Osteoblast (primary cell): ENCODE measurements around the gene ATRAID. TPM values are rescaled to one million over a fixed set of nuclear protein-coding genes. Genes with fewer than 3 reads are reported as not detected.
"Not testable (repeated sequence)": the region's sequence is repeated elsewhere in the genome, so short reads cannot be mapped to it uniquely, and the experiment has no call there.

Experiments used
- DNase-seq: peaks from one replicate; pipeline ENCODE4 v3.0.0; 2011; ENCODE audit warnings: low spot score, mixed read lengths; ENCODE audit not compliant: insufficient read length; ENCODE audit errors: missing footprints
- H2AFZ ChIP-seq: 2 replicates; pipeline ENCODE4 v1.6.0; 2011; ENCODE audit warnings: mild to moderate bottlenecking, low read length
- H3K27ac ChIP-seq: 2 replicates; pipeline ENCODE4 v1.5.1; 2011; ENCODE audit warnings: mild to moderate bottlenecking, low read depth, low read length, moderate library complexity
- H3K27me3 ChIP-seq: 2 replicates; pipeline ENCODE4 v1.6.0; 2012; ENCODE audit warnings: mild to moderate bottlenecking, control low read depth, inconsistent platforms, low read length, moderate library complexity; ENCODE audit not compliant: insufficient read depth
- H3K36me3 ChIP-seq: 2 replicates; pipeline ENCODE4 v1.5.1; 2011; ENCODE audit warnings: mild to moderate bottlenecking, low read length, control low read depth, moderate library complexity; ENCODE audit not compliant: insufficient read depth
- H3K4me1 ChIP-seq: 2 replicates; pipeline ENCODE4 v1.5.1; 2011; ENCODE audit warnings: mild to moderate bottlenecking, low read length, control low read depth, moderate library complexity; ENCODE audit not compliant: insufficient read depth
- H3K4me2 ChIP-seq: 2 replicates; pipeline ENCODE4 v1.6.0; 2011; ENCODE audit warnings: mild to moderate bottlenecking, low read length; ENCODE audit not compliant: insufficient read depth
- H3K4me3 ChIP-seq: fragments of 200-600 bp; sonication (generic); 3 replicates; pipeline ENCODE4 v1.5.1; 2012; ENCODE audit warnings: mild to moderate bottlenecking, low read length, inconsistent platforms; ENCODE audit not compliant: insufficient read depth
- H3K79me2 ChIP-seq: 2 replicates; pipeline ENCODE4 v1.6.0; 2012; ENCODE audit warnings: mild to moderate bottlenecking, low read length, control low read depth, inconsistent platforms; ENCODE audit not compliant: insufficient read depth
- H3K9me3 ChIP-seq: 2 replicates; pipeline ENCODE4 v1.5.1; 2011; ENCODE audit warnings: low read depth, low read length, control low read depth
- H4K20me1 ChIP-seq: 2 replicates; pipeline ENCODE4 v1.6.0; 2012; ENCODE audit warnings: mild to moderate bottlenecking, low read length, control low read depth; ENCODE audit not compliant: insufficient read depth
- CTCF ChIP-seq: IDR thresholded peaks from 2 replicates; pipeline ENCODE4 v1.5.1; 2011; ENCODE audit warnings: mild to moderate bottlenecking, low read depth, low read length, moderate library complexity; ENCODE audit errors: extremely low read depth
- total RNA-seq: library from RNA; depleted of rRNA; stranded (reverse); fragments of >200 nt; gene quantifications from 2 replicates; pipeline ENCODE4 v1.2.3, GENCODE V29; 2012

The ATRAID gene
- total RNA-seq, 1 donor, result 198 TPM

- no peaks in the 10 kb centered on the region for H3K9me3 ChIP-seq
- peaks cover 12% of the 10 kb centered on the region for H3K4me1 ChIP-seq
- peak; percentile 66 for DNase-seq
- H3K27ac ChIP-seq, result no peak overlapping the region
- no peaks in the 10 kb centered on the region for H3K36me3 ChIP-seq
- H3K79me2 ChIP-seq, result no peaks in the 10 kb centered on the region
- TF ChIP-seq CTCF, result no peak
- H2AFZ ChIP-seq, result no peak overlapping the region
- peaks cover 37% of the 10 kb centered on the region for H3K27me3 ChIP-seq
- H4K20me1 ChIP-seq, result no peaks in the 10 kb centered on the region
- no peak overlapping the region for H3K4me3 ChIP-seq
- H3K4me2 ChIP-seq, result peak overlapping the region; percentile 82
Observed at GRCh38 chr2:27170581-27171337, 41.1 kb upstream of the ATRAID start.

- no peaks in the 10 kb centered on the region for H3K9me3 ChIP-seq
- peaks cover 12% of the 10 kb centered on the region for H3K4me1 ChIP-seq
- peaks cover 40% of the 10 kb centered on the region for H3K27me3 ChIP-seq
- no peak overlapping the region for H3K4me2 ChIP-seq
- H3K27ac ChIP-seq, result no peak overlapping the region
- DNase-seq, result no peak
- H3K36me3 ChIP-seq, result no peaks in the 10 kb centered on the region
- no peaks in the 10 kb centered on the region for H3K79me2 ChIP-seq
- no peak overlapping the region for H3K4me3 ChIP-seq
- H4K20me1 ChIP-seq, result no peaks in the 10 kb centered on the region
- H2AFZ ChIP-seq, result no peak overlapping the region
- no peak for TF ChIP-seq CTCF
Observed at GRCh38 chr2:27171351-27171848, 40.4 kb upstream of the ATRAID start.

- no peak for TF ChIP-seq CTCF
- H3K9me3 ChIP-seq, result no peaks in the 10 kb centered on the region
- no peaks in the 10 kb centered on the region for H4K20me1 ChIP-seq
- H3K36me3 ChIP-seq, result no peaks in the 10 kb centered on the region
- peak; percentile 46 for DNase-seq
- H3K4me3 ChIP-seq, result no peak overlapping the region
- no peak overlapping the region for H3K4me2 ChIP-seq
- H3K27ac ChIP-seq, result no peak overlapping the region
- peaks cover 18% of the 10 kb centered on the region for H3K4me1 ChIP-seq
- no peak overlapping the region for H2AFZ ChIP-seq
- H3K79me2 ChIP-seq, result no peaks in the 10 kb centered on the region
- peaks cover 45% of the 10 kb centered on the region for H3K27me3 ChIP-seq
Observed at GRCh38 chr2:27174638-27175037, 37.2 kb upstream of the ATRAID start.

- H3K4me1 ChIP-seq, result peaks cover 20% of the 10 kb centered on the region
- H3K4me3 ChIP-seq, result no peak overlapping the region
- H3K9me3 ChIP-seq, result no peaks in the 10 kb centered on the region
- H3K79me2 ChIP-seq, result no peaks in the 10 kb centered on the region
- peaks cover 44% of the 10 kb centered on the region for H3K27me3 ChIP-seq
- no peak overlapping the region for H3K27ac ChIP-seq
- DNase-seq, result peak; percentile 19
- H2AFZ ChIP-seq, result no peak overlapping the region
- TF ChIP-seq CTCF, result no peak
- H3K4me2 ChIP-seq, result no peak overlapping the region
- no peaks in the 10 kb centered on the region for H3K36me3 ChIP-seq
- H4K20me1 ChIP-seq, result no peaks in the 10 kb centered on the region
Observed at GRCh38 chr2:27175330-27175729, 36.5 kb upstream of the ATRAID start.

GRCh38 chr2:27175781-27176180 lies 36.1 kb upstream of the ATRAID start:
- H3K4me3 ChIP-seq, H3K27ac ChIP-seq, H3K9me3 ChIP-seq, H3K4me2 ChIP-seq, H4K20me1 ChIP-seq, H2AFZ ChIP-seq, H3K79me2 ChIP-seq, H3K36me3 ChIP-seq, DNase-seq: not testable (repeated sequence)
- Histone ChIP-seq H3K27me3 (peaks cover 39% of the 10 kb centered on the region), H3K4me1 (peaks cover 21% of the 10 kb centered on the region)
